K562 (cell line): ENCODE results near the gene RAPGEF5. TPM values are rescaled to one million over a fixed set of nuclear protein-coding genes. Genes with fewer than 3 reads are reported as not detected.

Experiments
- ATAC-seq: fragments of 200-7000 bp; cut with Tn5 transposase; 3 replicates; pipeline ENCODE4 v1.9.1; 2020; ENCODE audit warnings: moderate library complexity
- BruUV-seq: library from RNA; stranded (reverse); fragments of 400-500 nt; replicated peaks from 2 replicates; lab custom pipeline; 2021; lab: Mats Ljungman, UMichigan
- CTCF ChIA-PET: fragments of 300-600 bp; formaldehyde crosslinking; extraction: SDS; loops from one replicate; lab custom pipeline; 2021; ENCODE audit warnings: low intra/inter-chr PET ratio; lab: Yijun Ruan, JAX
- POLR2A ChIA-PET: fragments of 300-600, 350-650 bp; sonication (Branson Sonifier 250); formaldehyde crosslinking; extraction: SDS; loops from one replicate; lab custom pipeline; 2021; ENCODE audit warnings: antibody characterized with exemption, inconsistent platforms; lab: Yijun Ruan, JAX
- DNase-seq, 4 experiments: peaks; one replicate each; pipeline versions ENCODE4 v3.0.0 to v3.0.0-alpha.2; 2011 to 2018; ENCODE audit warnings: low spot score in 3 of 4, mixed read lengths in 3 of 4; ENCODE audit errors: extremely low read depth in 1 of 4
- FAIRE-seq: peaks from 2 replicates; lab custom pipeline; 2011; peaks lifted over from hg19 to GRCh38; lab: Jason Lieb, UNC
- H2AFZ ChIP-seq: 2 replicates; pipeline ENCODE4 v1.6.0; 2011; ENCODE audit warnings: low read depth, low read length, control low read depth, inconsistent platforms
- H3K27ac ChIP-seq: fragments of 200-600 bp; 3 replicates; pipeline ENCODE4 v1.8.0; 2011; ENCODE audit warnings: low read depth, mild to moderate bottlenecking, control low read depth, inconsistent platforms, low read length, moderate library complexity, mixed read lengths; ENCODE audit errors: extremely low read depth
- H3K27me3 ChIP-seq, 2 experiments: fragments of 300-600 bp in 1 of 2; 2 replicates in 1 of 2; 3 replicates in 1 of 2; pipeline versions ENCODE4 v1.6.0 to v1.8.0; 2011; ENCODE audit warnings: inconsistent platforms in 2 of 2, low read length in 2 of 2, mild to moderate bottlenecking in 1 of 2, mixed read lengths in 1 of 2, moderate library complexity in 1 of 2; ENCODE audit not compliant: control insufficient read depth in 2 of 2, insufficient read depth in 2 of 2
- H3K36me3 ChIP-seq: fragments of 300-600 bp; 3 replicates; pipeline ENCODE4 v1.8.0; 2011; ENCODE audit warnings: mild to moderate bottlenecking, low read length, inconsistent platforms; ENCODE audit not compliant: control insufficient read depth, insufficient read depth
- H3K4me1 ChIP-seq, 2 experiments: fragments of 200-600 bp in 1 of 2; replicated peaks in 1 of 2; 2 replicates in 1 of 2; 3 replicates in 1 of 2; pipeline versions ENCODE4 v1.5.1 to v1.8.0; 2011; ENCODE audit warnings: inconsistent platforms in 2 of 2, low read length in 2 of 2, mild to moderate bottlenecking in 1 of 2, mixed read lengths in 1 of 2, moderate library complexity in 1 of 2; ENCODE audit not compliant: control insufficient read depth in 2 of 2, insufficient read depth in 2 of 2
- H3K4me2 ChIP-seq: 2 replicates; pipeline ENCODE4 v1.6.1; 2011; ENCODE audit warnings: low read length, control low read depth, inconsistent platforms, mixed read lengths; ENCODE audit not compliant: insufficient read depth
- H3K4me3 ChIP-seq: fragments of 200-600 bp; sonication (generic), shearing (Covaris generic); 2 replicates; pipeline ENCODE4 v1.5.1; 2016; ENCODE audit warnings: control low read depth, inconsistent platforms
- H3K79me2 ChIP-seq: fragments of 200-600 bp; 3 replicates; pipeline ENCODE4 v1.8.0; 2011; ENCODE audit warnings: low read length, inconsistent platforms; ENCODE audit not compliant: control insufficient read depth, insufficient read depth
- H3K9ac ChIP-seq, 2 experiments: 2 replicates each; pipeline versions ENCODE4 v1.6.0 to v1.6.1; 2011; ENCODE audit warnings: low read depth in 2 of 2, low read length in 2 of 2, control low read depth in 1 of 2, inconsistent platforms in 1 of 2, mild to moderate bottlenecking in 1 of 2, mixed read lengths in 1 of 2; ENCODE audit not compliant: insufficient read depth in 1 of 2
- H3K9me1 ChIP-seq: one replicate; pipeline ENCODE4 v1.6.0; 2011; ENCODE audit warnings: inconsistent platforms, mild to moderate bottlenecking, low read length, moderate library complexity; ENCODE audit not compliant: control insufficient read depth, insufficient read depth
- H3K9me3 ChIP-seq: replicated peaks from 2 replicates; pipeline ENCODE4 v1.5.1; 2011; ENCODE audit warnings: low read depth, low read length, inconsistent platforms; ENCODE audit not compliant: control insufficient read depth, insufficient read depth
- H4K20me1 ChIP-seq: replicated peaks from 2 replicates; pipeline ENCODE4 v1.6.1; 2011; ENCODE audit warnings: low read length, inconsistent platforms, mixed read lengths; ENCODE audit not compliant: control insufficient read depth, insufficient read depth
- CHD2 ChIP-seq: IDR thresholded peaks from 2 replicates; pipeline ENCODE4 v1.6.1; 2011; ENCODE audit warnings: low read depth, low read length
- HBP1 ChIP-seq: fragments of 450-650 bp; formaldehyde crosslinking; IDR thresholded peaks from 2 replicates; pipeline ENCODE4 v1.4.0; 2022; ENCODE audit warnings: missing genetic modification characterization
- NR2C1 ChIP-seq, 2 experiments: fragments of 450-650 bp; IDR thresholded peaks; 2 replicates each; pipeline ENCODE4 v1.6.1; 2017; ENCODE audit warnings: mild to moderate bottlenecking in 2 of 2, antibody characterized with exemption in 1 of 2, inconsistent platforms in 1 of 2, missing compliant biosample characterization in 1 of 2, missing genetic modification characterization in 1 of 2
- SMAD2 ChIP-seq: fragments of 150-350 bp; IDR thresholded peaks from 2 replicates; pipeline ENCODE4 v1.6.1; 2014; ENCODE audit warnings: low read depth, mild to moderate bottlenecking, low read length
- ZNF165 ChIP-seq: fragments of 250-450 bp; sonication (Bioruptor Pico); IDR thresholded peaks from 2 replicates; pipeline ENCODE4 v1.4.0; 2020; ENCODE audit warnings: borderline replicate concordance
- whole genome bisulfite sequencing: fragments of 100-300 bp; shearing (Covaris generic); methylation state at CpG from one replicate; pipeline ENCODE4 v1.1.6; 2016; ENCODE audit warnings: low coverage, mixed read lengths; ENCODE audit not compliant: insufficient coverage; ENCODE audit errors: missing lambda C conversion rate; 5-methylcytosine and 5-hydroxymethylcytosine counted together
- in situ Hi-C: fragments of 300-500 bp; cut with MboI; formaldehyde crosslinking; loops from 4 replicates; pipeline ENCODE4 v1.15.0; 2018; ENCODE audit warnings: inconsistent platforms, mixed read lengths
- intact Hi-C: fragments of 100-400 bp; cut with micrococcal nuclease; formaldehyde crosslinking; loops from 2 replicates; pipeline ENCODE4 v1.14.2; 2022
- polyA plus RNA-seq, 8 experiments: library from polyadenylated mRNA; depleted of rRNA in 4 of 8; stranded (reverse) in 5 of 8; unstranded in 3 of 8; fragments of >200 nt; fragmentation: Nextera tagmentation in 2 of 8; fragmentation: Illumina TruSeq in 1 of 8; extraction: Ambion mirVana in 2 of 8; extraction: Trizol in 1 of 8; gene quantifications; 2 replicates each; pipeline versions ENCODE4 v1.2.1 to v1.2.3, GENCODE V29; 2011 to 2014; ENCODE audit warnings: inconsistent platforms in 1 of 8, missing spikeins in 1 of 8
- total RNA-seq, 7 experiments: library from RNA; depleted of rRNA in 6 of 7; stranded (reverse); fragments of >200 nt in 6 of 7; fragmentation: Illumina TruSeq in 2 of 7; extraction: Trizol in 2 of 7; gene quantifications; 2 replicates each; pipeline versions ENCODE4 v1.2.1 to v1.2.3, GENCODE V29; 2011 to 2021; ENCODE audit warnings: low replicate concordance in 1 of 7
- TF ChIP-seq, protein P1 (sequence below): fragments of 250-450 bp; sonication (Bioruptor Pico); IDR thresholded peaks from 2 replicates; pipeline ENCODE4 v1.5.0; 2020; ENCODE audit warnings: mild to moderate bottlenecking

RAPGEF5 gene
- total and polyA plus RNA-seq, 9 of the 15 experiments (the other 6 are each of a cell fraction or from before 2014, with no cell fraction given): 0.39 to 2.0 (median 1.1) TPM

- POLR2A ChIA-PET: interaction anchor here (1.1 to 1.6 kb wide), 2 partner anchors 15 to 46 kb away, joined by 3 to 5 read pairs; no protein-coding TSS in a partner anchor
Observed at GRCh38 chr7:22159341-22159740, 197.6 kb downstream of the RAPGEF5 start.

More at GRCh38 chr7:22159341-22159740, 197.6 kb downstream of the RAPGEF5 start:
- Histone ChIP-seq H3K27me3 (no peaks in the 10 kb centered on the region), H3K27ac (no peak overlapping the region), H3K4me3 (no peak overlapping the region), H2AFZ (no peak overlapping the region), H3K9me3 (no peaks in the 10 kb centered on the region), H4K20me1 (no peaks in the 10 kb centered on the region), H3K9ac (no peak overlapping the region), H3K79me2 (no peaks in the 10 kb centered on the region), H3K36me3 (no peaks in the 10 kb centered on the region), H3K4me2 (no peak overlapping the region), H3K9me1 (no peaks in the 10 kb centered on the region), H3K4me1 (peaks cover 0 to 7% of the 10 kb centered on the region in 2 experiments; a peak in 1 of 5 replicates)
- 21% methylated on average over 2 of the region's 2 CpGs for whole genome bisulfite sequencing
- TF ChIP-seq, protein P1, sequence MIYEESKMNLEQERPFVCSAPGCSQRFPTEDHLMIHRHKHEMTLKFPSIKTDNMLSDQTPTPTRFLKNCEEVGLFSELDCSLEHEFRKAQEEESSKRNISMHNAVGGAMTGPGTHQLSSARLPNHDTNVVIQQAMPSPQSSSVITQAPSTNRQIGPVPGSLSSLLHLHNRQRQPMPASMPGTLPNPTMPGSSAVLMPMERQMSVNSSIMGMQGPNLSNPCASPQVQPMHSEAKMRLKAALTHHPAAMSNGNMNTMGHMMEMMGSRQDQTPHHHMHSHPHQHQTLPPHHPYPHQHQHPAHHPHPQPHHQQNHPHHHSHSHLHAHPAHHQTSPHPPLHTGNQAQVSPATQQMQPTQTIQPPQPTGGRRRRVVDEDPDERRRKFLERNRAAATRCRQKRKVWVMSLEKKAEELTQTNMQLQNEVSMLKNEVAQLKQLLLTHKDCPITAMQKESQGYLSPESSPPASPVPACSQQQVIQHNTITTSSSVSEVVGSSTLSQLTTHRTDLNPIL: no peak
- TF ChIP-seq SMAD2: no peak
- TF ChIP-seq HBP1 (CRISPR knock-in tag): no peak
- TF ChIP-seq ZNF165 (CRISPR knock-in tag): no peak
- TF ChIP-seq NR2C1 (IDR thresholded peaks at IDR 0.05): no peak
- TF ChIP-seq NR2C1 (tag; IDR thresholded peaks at IDR 0.05): no peak
- TF ChIP-seq CHD2: no peak
- intact Hi-C loops: no loop called here
- ATAC-seq (no peak), DNase-seq (no peak), FAIRE-seq (peak; percentile 32)
- no TSS peak for BruUV-seq
- in situ Hi-C loops: no loop called here
- CTCF ChIA-PET: no interaction called here
